HG03060 (cell line): ENCODE measurements around the gene HPSE.
"Not testable (repeated sequence)": the region's sequence is repeated elsewhere in the genome, so short reads cannot be mapped to it uniquely, and the experiment has no call there.

Experiments used
- ATAC-seq: cut with Tn5 transposase; IDR thresholded peaks from one replicate; pipeline ENCODE4 v1.9.1; 2021; ENCODE audit warnings: low read depth, moderate number of reproducible peaks; ENCODE audit not compliant: unreplicated experiment

HPSE gene

GRCh38 chr4:83285055-83285407 is 49.6 kb downstream of the HPSE start:
- ATAC-seq, result no peak

- peak; percentile 70 for ATAC-seq
These were observed 50.2 kb downstream of the HPSE start, which contains the start of gene COQ2 for GRCh38 chr4:83284193-83285054. Gene COQ2 (minus strand): TSS chr4:83284798. CDS start chr4:83284764, 34 bp downstream.

DNA sequence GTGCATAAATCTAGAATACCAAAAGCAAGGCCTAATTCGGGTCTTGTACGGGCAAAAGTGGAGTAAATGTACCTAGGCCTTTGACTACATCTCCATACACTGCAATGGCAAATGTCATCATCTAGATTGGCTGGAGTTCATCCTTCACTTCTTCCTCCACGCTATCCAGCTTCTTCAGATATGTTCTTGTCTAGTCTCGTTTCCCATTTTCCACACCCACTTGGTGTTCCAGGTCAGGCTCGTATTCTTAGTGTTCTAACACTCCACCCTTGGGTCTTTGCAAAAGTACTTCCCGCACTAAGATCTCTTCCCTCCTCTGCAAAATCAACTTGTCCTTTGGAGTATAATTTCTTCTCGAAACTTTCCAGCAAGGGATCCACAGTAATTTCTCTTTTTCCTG is 51.5 kb downstream of the HPSE start:
- no peak for ATAC-seq

DNA sequence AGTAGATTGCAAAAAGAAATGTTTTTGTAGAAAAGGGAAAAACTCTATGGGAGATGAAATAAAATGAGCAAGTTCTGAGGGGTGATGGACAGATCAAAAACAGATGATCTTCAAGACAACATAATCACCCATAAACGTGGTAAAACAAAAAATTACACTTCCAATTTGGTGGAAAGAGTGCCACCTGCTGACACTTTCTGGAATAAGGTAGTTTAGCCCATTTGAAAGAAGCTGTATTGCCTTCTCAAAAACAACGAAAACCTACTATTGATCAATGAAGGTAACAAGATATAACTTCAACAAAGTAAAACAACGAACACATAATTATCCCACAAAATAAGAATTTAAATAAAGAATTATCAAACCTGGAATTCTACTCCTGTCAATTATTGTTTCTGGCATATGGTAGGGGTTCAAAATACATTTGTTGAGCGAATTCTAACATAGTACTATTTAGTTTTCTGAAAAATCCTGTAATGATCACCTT is 52.6 kb downstream of the HPSE start:
- ATAC-seq, result no peak

- ATAC-seq, result no peak
These were observed 53.3 kb downstream of the HPSE start for GRCh38 chr4:83281307-83281706.

DNA sequence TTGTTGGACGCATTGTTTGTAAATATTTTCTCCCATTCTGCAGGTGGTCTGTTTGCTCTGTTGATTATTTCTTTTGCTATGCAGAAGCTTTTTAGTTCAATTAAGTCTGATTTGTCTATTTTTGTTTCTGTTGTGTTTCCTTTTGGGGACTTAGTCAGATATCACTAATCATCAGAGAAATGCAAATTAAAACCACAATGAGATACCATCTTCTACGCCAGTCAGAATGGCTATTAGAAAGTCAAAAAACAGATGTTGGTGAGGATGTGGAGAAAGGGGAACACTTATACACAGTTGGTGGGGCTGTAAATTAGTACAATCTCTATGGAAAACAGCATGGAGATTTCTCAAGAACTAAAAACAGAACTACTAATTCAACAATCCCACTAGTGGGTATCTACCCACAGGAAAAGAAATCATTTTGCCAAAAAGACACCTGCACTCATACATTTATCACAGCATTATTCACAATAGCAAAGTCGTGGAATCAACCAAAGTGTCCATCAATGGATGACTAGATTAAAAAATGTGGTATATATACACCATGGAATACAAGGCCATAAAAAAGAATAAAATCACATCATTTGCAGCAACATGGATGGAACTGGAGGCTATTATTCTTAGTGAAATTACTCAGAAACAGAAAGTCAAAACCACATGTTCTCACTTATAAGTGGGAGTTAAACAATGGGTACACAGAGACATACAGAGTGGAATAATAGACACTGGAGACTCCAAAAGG is 58.2 kb downstream of the HPSE start:
- ATAC-seq, result peak; percentile 38

DNA sequence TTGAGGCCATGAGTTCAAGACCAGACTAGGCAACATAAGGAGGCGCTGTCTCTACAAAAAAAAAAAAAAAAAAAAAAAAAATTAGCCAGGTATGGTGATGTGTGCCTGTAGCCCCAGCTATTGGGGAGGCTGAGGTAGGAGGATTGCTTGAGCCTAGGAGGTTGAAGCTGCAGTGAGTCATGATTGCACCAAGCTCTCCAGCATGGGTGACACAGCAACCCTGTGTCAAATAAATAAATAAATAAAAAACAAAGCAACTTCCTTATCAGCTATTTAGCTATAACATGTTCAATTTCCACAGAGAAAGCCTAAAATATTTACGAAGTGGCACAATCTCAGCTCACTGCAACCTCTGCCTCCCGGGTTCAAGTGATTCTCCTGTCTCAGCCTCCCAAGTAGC is 60.7 kb downstream of the HPSE start:
- ATAC-seq, result not testable (repeated sequence)

GRCh38 chr4:83272900-83273299 is 61.7 kb downstream of the HPSE start:
- peak; percentile 84 for ATAC-seq

DNA sequence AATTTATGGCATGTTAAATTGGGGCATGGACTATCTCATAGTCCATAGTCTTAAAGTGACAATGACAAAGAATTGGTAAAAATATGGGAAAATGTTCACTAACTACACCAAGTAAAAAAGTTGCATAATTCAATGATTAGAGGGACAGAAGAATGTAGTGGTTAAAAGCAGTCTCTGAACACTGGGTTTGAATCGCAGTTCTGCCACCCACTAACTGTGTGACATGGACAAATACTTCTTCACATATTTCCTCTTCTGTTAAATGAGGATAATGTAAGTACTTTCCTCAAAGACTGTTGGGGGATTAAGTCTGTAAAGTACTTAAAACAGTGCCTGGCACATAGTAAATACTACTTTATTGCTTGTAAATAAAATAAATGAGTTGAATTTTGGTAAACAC is 65.4 kb downstream of the HPSE start:
- ATAC-seq, result no peak

DNA sequence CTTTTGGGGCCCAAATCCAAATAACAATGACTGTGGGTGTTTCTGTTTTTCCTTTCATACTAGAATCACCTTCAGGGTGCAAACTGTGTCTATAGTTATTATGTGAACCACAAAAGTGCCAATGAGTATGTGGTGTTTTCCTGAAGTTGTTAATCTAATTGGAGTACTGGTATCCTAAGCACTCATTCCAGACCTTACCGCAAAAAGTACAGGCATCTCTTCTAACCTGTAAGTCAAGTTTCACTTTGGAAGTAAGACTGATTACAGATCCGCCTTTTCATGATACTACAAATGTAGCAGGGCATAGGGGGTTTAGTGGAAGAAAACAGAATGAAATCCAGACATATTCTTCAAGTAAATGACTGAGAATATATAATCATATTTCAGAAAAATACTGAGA is 66.2 kb downstream of the HPSE start:
- ATAC-seq, result no peak

DNA sequence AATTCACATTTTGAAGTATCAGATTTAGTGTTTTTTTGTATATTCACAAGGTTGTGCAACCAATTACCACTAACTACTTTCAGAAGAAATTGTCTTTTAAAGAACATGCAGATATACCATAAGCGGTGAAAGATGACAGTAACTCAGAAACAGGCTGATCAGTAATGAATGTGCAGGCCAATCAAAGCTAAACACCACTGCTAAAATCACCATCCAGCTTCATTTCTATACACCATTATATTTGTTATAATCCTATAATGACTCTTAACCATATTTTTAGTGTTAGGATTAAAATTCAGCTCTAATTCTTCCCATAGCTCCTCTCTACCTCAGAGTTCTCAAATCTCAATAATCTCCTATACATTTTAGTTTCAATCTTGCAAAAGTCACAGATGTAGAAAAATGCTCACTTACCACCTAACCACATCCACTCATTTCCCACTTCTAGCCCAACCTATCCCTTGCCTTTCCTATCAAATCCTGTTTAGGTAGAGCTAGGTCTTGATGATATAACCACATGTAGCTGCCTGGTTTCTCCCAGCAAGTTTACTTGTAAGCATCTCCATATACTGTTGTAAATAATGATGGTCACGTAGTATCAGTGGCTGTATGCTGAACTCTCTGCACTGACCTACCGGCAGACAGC is 66.7 kb downstream of the HPSE start:
- ATAC-seq, result no peak

GRCh38 chr4:83267121-83267829 is 67.4 kb downstream of the HPSE start:
- ATAC-seq, result no peak

DNA sequence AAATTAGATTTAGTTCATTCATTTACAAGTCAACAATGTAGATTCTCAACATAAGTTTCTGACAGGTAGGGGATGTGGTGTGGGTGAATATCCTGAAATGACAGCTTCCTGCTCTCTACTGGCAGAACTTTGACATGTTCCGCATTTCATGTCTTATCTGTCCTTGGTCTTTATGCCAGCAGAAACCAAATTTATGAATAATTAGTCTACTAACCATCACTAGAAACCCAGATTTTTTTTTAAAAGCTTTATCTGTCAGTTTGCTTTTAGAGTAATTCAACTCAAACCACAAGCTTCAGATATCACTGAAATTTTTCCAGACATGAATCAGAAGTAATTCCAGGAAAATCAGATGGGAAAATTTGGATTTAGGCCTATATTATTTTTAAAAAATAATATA is 68.0 kb downstream of the HPSE start:
- ATAC-seq, result no peak

GRCh38 chr4:83263106-83263505 is 71.5 kb downstream of the HPSE start:
- no peak for ATAC-seq

GRCh38 chr4:83262682-83263081 is 72.0 kb downstream of the HPSE start:
- no peak for ATAC-seq

DNA sequence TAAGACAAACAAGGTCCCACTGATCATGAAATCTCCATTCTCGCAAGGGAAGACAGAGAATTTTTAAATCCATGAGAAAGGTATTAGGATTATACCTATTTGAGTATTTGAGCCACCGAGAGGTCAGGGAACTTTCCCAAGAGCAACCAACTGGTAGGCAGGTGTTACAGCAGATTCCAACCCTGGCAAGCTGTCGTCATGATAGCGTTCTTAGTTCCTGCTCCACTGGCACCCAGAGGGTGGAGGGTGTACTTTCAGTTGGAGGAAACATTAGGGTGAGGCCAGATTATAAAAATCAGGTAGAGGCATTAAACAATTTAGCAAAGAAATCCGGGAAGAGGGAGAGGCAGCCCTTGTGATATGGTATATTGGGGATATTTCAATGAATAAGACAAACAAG is 73.3 kb downstream of the HPSE start:
- ATAC-seq, result no peak

- no peak for ATAC-seq
These were observed 75.1 kb downstream of the HPSE start for GRCh38 chr4:83259586-83259985.

DNA sequence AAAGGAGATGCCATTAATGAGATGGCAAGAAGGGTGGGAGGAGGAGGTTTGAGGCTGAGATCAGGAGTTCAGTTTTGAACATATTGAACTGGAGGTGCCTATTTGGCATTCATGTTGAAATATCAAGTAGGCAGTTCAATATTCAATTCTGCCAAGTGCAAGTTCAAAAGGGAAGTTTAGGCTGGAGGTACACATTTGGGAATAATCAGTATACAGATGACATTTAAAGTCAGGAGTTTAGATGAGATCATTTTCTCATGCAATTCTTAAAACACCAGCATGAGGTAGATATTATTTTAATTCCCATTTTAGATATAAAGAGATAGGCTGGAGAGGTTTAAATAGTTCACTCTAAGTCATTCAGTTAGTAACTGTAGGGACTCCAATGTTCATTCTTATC is 76.2 kb downstream of the HPSE start:
- ATAC-seq, result no peak

DNA sequence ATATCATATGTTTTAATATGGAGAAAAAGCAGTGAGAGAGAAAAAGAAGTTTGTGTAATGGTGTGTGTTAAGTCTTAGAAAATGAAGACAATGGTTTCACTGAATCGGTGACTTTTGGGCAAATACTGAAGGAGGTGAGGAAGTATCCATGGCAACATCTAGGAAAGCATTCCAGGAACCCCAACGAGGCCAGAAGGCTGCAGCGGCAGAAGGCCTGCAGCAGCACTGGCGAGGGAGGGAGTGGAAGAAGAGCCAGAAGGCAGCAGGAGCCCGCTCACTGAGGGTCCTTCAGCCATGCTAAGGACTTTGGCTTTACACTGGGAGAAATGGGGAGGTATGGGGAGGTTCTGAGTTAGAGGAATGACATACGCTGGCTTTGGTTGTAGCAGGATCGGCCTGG is 76.8 kb downstream of the HPSE start:
- ATAC-seq, result no peak

- ATAC-seq, result no peak
These were observed 79.1 kb downstream of the HPSE start for GRCh38 chr4:83255584-83255983.
